Measurements from ENCODE around the gene EIF2A.

EIF2A gene

GRCh38 chr3:150508401-150508800 lies 38.2 kb upstream of the EIF2A start:
- Histone ChIP-seq H3K36me3 (ENCODE audit: control insufficient read depth, insufficient read depth, low read length) (no peaks in the 10 kb centered on the region), H3K27me3 (ENCODE audit: control insufficient read depth, insufficient read depth, low read length) (no peaks in the 10 kb centered on the region), H3K4me2 (ENCODE audit: low read length) (no peak overlapping the region), H2AFZ (no peak overlapping the region), H3K9ac (no peak overlapping the region), H3K79me2 (no peaks in the 10 kb centered on the region), H3K9me3 (ENCODE audit: control insufficient read depth, low read length) (no peaks in the 10 kb centered on the region), H3K4me3 (ENCODE audit: low read depth, low read length) (no peak overlapping the region), H3K27ac (no peak overlapping the region), H3K4me1 (no peaks in the 10 kb centered on the region)
- TF ChIP-seq CTCF (IDR thresholded peaks at IDR 0.05), result no peak

- no peak overlapping the region for H3K27ac ChIP-seq
- H3K79me2 ChIP-seq, result no peaks in the 10 kb centered on the region
- no peaks in the 10 kb centered on the region for H3K36me3 ChIP-seq (ENCODE audit: control insufficient read depth, insufficient read depth, low read length)
- H3K27me3 ChIP-seq (ENCODE audit: control insufficient read depth, insufficient read depth, low read length), result no peaks in the 10 kb centered on the region
- no peak overlapping the region for H3K4me3 ChIP-seq (ENCODE audit: low read depth, low read length)
- H2AFZ ChIP-seq, result no peak overlapping the region
- no peak overlapping the region for H3K9ac ChIP-seq
- TF ChIP-seq CTCF (IDR thresholded peaks at IDR 0.05), result no peak
- no peaks in the 10 kb centered on the region for H3K9me3 ChIP-seq (ENCODE audit: control insufficient read depth, low read length)
- H3K4me2 ChIP-seq (ENCODE audit: low read length), result no peak overlapping the region
- no peaks in the 10 kb centered on the region for H3K4me1 ChIP-seq
These were observed 36.8 kb upstream of the EIF2A start for GRCh38 chr3:150509780-150510179.

- H3K36me3 ChIP-seq (ENCODE audit: control insufficient read depth, insufficient read depth, low read length), result no peaks in the 10 kb centered on the region
- H3K4me2 ChIP-seq (ENCODE audit: low read length), result no peak overlapping the region
- no peak overlapping the region for H2AFZ ChIP-seq
- no peaks in the 10 kb centered on the region for H3K9me3 ChIP-seq (ENCODE audit: control insufficient read depth, low read length)
- no peaks in the 10 kb centered on the region for H3K79me2 ChIP-seq
- no peak overlapping the region for H3K4me3 ChIP-seq (ENCODE audit: low read depth, low read length)
- no peaks in the 10 kb centered on the region for H3K27me3 ChIP-seq (ENCODE audit: control insufficient read depth, insufficient read depth, low read length)
- no peak overlapping the region for H3K27ac ChIP-seq
- TF ChIP-seq CTCF (IDR thresholded peaks at IDR 0.05), result no peak
- no peaks in the 10 kb centered on the region for H3K4me1 ChIP-seq
- H3K9ac ChIP-seq, result no peak overlapping the region
These were observed 35.3 kb upstream of the EIF2A start for GRCh38 chr3:150511122-150511821.

GRCh38 chr3:150515210-150515609 lies 31.4 kb upstream of the EIF2A start:
- H3K4me2 ChIP-seq (ENCODE audit: low read length), result no peak overlapping the region
- H3K36me3 ChIP-seq (ENCODE audit: control insufficient read depth, insufficient read depth, low read length), result no peaks in the 10 kb centered on the region
- TF ChIP-seq CTCF (IDR thresholded peaks at IDR 0.05), result no peak
- H3K9ac ChIP-seq, result no peak overlapping the region
- no peak overlapping the region for H3K27ac ChIP-seq
- no peak overlapping the region for H2AFZ ChIP-seq
- H3K27me3 ChIP-seq (ENCODE audit: control insufficient read depth, insufficient read depth, low read length), result no peaks in the 10 kb centered on the region
- H3K4me1 ChIP-seq, result no peaks in the 10 kb centered on the region
- H3K4me3 ChIP-seq (ENCODE audit: low read depth, low read length), result no peak overlapping the region
- no peaks in the 10 kb centered on the region for H3K79me2 ChIP-seq
- H3K9me3 ChIP-seq (ENCODE audit: control insufficient read depth, low read length), result no peaks in the 10 kb centered on the region

GRCh38 chr3:150519026-150519425 lies 27.6 kb upstream of the EIF2A start:
- no peak for TF ChIP-seq CTCF (IDR thresholded peaks at IDR 0.05)
- H3K27ac ChIP-seq, result no peak overlapping the region
- no peaks in the 10 kb centered on the region for H3K36me3 ChIP-seq (ENCODE audit: control insufficient read depth, insufficient read depth, low read length)

More at GRCh38 chr3:150519026-150519425, 27.6 kb upstream of the EIF2A start:
- Histone ChIP-seq H2AFZ (no peak overlapping the region), H3K9ac (no peak overlapping the region), H3K4me1 (no peaks in the 10 kb centered on the region), H3K4me2 (ENCODE audit: low read length) (no peak overlapping the region), H3K27me3 (ENCODE audit: control insufficient read depth, insufficient read depth, low read length) (no peaks in the 10 kb centered on the region), H3K9me3 (ENCODE audit: control insufficient read depth, low read length) (no peaks in the 10 kb centered on the region), H3K79me2 (no peaks in the 10 kb centered on the region), H3K4me3 (ENCODE audit: low read depth, low read length) (no peak overlapping the region)
